HG02884 (cell line): ENCODE measurements around the gene CMKLR1.

Source experiments
- ATAC-seq: cut with Tn5 transposase; IDR thresholded peaks from one replicate; pipeline ENCODE4 v1.9.1; 2021; ENCODE audit warnings: mild to moderate bottlenecking, moderate library complexity; ENCODE audit not compliant: unreplicated experiment

CMKLR1 gene

GRCh38 chr12:108337235-108338223 lies 1.6 kb downstream of the CMKLR1 start:
- no peak for ATAC-seq

GRCh38 chr12:108335349-108336119 lies 3.6 kb downstream of the CMKLR1 start:
- peak; percentile 56 for ATAC-seq

- ATAC-seq, result peak; percentile 54
Observed at GRCh38 chr12:108333898-108334699, 5.0 kb downstream of the CMKLR1 start.

- ATAC-seq, result no peak
Observed at GRCh38 chr12:108332791-108333382, 6.2 kb downstream of the CMKLR1 start.

GRCh38 chr12:108328420-108328819 lies 10.7 kb downstream of the CMKLR1 start:
- ATAC-seq, result no peak

- no peak for ATAC-seq
Observed at GRCh38 chr12:108327621-108328344, 11.3 kb downstream of the CMKLR1 start.

- ATAC-seq, result no peak
Observed at GRCh38 chr12:108326254-108326750, 12.8 kb downstream of the CMKLR1 start.

- ATAC-seq, result no peak
Observed at GRCh38 chr12:108325549-108325948, 13.6 kb downstream of the CMKLR1 start.

- no peak for ATAC-seq
Observed at GRCh38 chr12:108325018-108325358, 14.1 kb downstream of the CMKLR1 start.

GRCh38 chr12:108324351-108325017 lies 14.6 kb downstream of the CMKLR1 start:
- no peak for ATAC-seq

- no peak for ATAC-seq
Observed at GRCh38 chr12:108323581-108323980, 15.5 kb downstream of the CMKLR1 start.

GRCh38 chr12:108322998-108323397 lies 16.1 kb downstream of the CMKLR1 start:
- ATAC-seq, result no peak

GRCh38 chr12:108321688-108322087 lies 17.4 kb downstream of the CMKLR1 start:
- no peak for ATAC-seq

GRCh38 chr12:108320507-108321293 lies 18.4 kb downstream of the CMKLR1 start:
- ATAC-seq, result no peak

GRCh38 chr12:108319277-108320234 lies 19.6 kb downstream of the CMKLR1 start:
- no peak for ATAC-seq

- ATAC-seq, result no peak
Observed at GRCh38 chr12:108318472-108319275, 20.4 kb downstream of the CMKLR1 start.
